ENCODE measurements around the gene ABI3. TPM values are rescaled to one million over a fixed set of nuclear protein-coding genes. Genes with fewer than 3 reads are reported as not detected.

The ABI3 gene
- total RNA-seq, 4 donors from 2014 or later: 3.6 to 7.4 (median 5.4) TPM

DNA sequence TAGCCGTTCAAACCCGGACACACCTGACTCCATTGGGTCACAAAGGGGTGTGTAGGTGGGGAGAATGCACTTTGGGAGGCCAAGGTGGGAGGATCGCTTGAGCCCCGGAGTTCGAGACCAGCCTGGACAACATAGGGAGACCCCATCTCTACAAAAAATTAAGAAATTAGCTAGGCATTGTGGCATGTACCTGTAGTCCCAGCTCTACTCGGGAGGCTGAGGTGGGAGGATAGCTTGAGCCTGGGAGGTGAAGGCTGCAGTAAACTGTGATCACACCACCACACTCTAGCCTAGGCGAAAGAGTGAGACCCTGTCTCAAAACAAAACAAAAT, 21.0 kb downstream of the ABI3 start:
- ATAC-seq (ENCODE audit: low FRiP score): no peak
- no peak for DNase-seq (ENCODE audit: low spot score)
- TF ChIP-seq, protein P1, sequence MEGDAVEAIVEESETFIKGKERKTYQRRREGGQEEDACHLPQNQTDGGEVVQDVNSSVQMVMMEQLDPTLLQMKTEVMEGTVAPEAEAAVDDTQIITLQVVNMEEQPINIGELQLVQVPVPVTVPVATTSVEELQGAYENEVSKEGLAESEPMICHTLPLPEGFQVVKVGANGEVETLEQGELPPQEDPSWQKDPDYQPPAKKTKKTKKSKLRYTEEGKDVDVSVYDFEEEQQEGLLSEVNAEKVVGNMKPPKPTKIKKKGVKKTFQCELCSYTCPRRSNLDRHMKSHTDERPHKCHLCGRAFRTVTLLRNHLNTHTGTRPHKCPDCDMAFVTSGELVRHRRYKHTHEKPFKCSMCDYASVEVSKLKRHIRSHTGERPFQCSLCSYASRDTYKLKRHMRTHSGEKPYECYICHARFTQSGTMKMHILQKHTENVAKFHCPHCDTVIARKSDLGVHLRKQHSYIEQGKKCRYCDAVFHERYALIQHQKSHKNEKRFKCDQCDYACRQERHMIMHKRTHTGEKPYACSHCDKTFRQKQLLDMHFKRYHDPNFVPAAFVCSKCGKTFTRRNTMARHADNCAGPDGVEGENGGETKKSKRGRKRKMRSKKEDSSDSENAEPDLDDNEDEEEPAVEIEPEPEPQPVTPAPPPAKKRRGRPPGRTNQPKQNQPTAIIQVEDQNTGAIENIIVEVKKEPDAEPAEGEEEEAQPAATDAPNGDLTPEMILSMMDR (IDR thresholded peaks at IDR 0.05): no peak

DNA sequence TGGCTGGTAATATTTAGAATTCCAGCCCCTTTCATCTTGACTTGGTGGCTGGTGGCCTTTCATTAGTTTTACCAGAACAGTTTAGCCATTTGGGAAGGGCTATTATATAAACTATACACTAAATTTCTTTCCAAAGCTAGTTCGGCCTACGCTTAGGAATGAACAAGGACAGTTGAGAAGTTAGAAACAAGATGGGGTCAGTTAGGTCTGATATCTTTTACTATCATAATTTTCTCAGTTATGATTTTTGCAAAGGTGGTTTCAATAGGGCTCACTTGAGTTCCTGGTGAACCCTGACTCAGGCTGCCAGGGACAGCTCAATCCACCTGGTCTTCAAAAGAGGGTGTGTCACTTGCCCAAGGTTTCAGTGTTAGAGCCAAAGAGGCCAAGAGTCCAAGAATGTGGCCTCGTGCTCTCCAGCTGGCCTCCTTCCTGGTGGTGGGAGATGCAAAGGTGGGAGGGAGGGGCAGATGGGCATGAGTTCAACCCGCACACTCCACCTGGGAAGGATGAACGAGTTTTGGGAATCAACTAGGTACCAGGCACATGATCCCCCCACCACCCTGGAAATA, 24.1 kb downstream of the ABI3 start:
- ATAC-seq (ENCODE audit: low FRiP score): no peak
- TF ChIP-seq, protein P1 (IDR thresholded peaks at IDR 0.05): no peak

DNA sequence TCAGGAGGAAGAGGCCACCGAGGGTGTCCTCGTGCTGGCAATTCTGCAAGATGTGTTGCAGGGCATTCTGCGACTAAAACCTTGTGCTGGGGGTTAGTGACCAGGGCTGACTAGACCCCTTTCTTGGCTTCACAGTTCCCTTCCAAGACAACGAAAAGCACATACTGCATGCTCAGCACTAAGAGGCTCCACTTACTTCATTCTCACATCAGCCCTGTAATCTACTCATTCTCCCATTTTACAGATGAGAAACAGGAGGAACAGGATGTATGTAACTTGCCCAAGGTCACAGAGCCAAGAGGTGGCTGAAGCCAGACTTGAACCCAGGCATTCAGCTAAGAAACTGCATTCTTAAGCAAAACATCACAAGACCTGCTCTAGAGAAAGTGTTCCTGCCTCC, 25.4 kb downstream of the ABI3 start:
- ATAC-seq (ENCODE audit: low FRiP score): no peak
- TF ChIP-seq, protein P1 (IDR thresholded peaks at IDR 0.05): no peak
- no peak for DNase-seq (ENCODE audit: low spot score)

More for the DNA sequence above, 24.1 kb downstream of the ABI3 start:
- DNase-seq (ENCODE audit: low spot score): no peak

DNA sequence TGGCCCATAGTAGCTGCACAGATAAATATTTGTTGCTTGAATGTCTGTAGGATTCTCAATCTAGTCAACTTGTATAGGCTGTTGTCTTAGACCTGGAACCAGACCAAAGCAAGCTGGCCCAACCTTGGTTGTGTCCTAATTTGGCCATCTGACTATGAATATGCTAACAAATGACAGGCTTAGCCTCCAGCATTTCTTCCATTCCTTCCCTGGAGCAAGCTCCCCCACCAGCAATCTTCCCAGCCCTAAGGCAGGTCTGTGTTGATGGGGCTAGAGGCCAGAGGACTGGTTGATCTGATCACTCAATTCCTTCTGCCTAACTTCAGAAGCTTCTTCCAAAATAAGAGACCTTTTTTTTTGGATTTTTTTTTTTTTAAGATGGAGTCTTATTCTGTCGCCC, 29.5 kb downstream of the ABI3 start:
- ATAC-seq (ENCODE audit: low FRiP score) (no peak), DNase-seq (ENCODE audit: low spot score) (no peak)
- TF ChIP-seq, protein P1 (IDR thresholded peaks at IDR 0.05): no peak

DNA sequence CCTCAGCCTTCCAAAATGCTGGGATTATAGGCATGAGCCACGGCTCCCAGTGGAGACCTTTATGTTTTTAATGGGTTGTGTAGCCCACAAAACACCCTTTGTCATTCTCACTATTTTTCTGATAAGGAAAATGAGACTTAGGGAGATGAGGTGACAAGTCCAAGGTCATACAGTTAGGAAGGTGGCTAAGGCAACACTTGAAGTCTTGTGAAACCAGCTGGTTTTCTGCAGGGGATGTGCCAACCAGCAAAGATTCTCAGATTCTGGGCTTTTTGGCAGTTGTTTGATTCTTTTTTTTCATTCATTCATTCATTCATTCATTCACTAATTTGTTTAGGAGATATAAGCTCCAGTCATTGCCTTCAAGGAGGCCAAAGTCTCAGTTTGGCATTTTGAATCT, 30.1 kb downstream of the ABI3 start:
- TF ChIP-seq, protein P1 (IDR thresholded peaks at IDR 0.05): no peak
- DNase-seq (ENCODE audit: low spot score): no peak
- no peak for ATAC-seq (ENCODE audit: low FRiP score)

DNA sequence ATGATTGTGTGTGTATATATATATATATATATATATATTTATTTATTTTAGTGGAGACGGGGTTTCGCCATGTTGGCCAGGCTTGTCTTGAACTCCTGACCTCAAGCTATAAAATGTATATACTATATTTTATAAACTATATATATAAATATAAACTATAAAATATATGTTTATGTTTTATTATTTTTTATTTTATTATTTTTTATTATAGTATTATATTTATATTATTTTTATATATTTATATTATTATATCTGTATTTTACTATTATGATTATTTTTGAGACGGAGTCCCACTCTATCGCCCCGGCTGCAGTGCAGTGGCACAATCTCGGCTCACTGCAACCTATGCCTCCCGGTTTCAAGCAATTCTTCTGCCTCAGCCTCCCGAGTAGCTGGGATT, 30.5 kb downstream of the ABI3 start:
- DNase-seq (ENCODE audit: low spot score) (no peak), ATAC-seq (ENCODE audit: low FRiP score) (no peak)
- TF ChIP-seq, protein P1 (IDR thresholded peaks at IDR 0.05): no peak

DNA sequence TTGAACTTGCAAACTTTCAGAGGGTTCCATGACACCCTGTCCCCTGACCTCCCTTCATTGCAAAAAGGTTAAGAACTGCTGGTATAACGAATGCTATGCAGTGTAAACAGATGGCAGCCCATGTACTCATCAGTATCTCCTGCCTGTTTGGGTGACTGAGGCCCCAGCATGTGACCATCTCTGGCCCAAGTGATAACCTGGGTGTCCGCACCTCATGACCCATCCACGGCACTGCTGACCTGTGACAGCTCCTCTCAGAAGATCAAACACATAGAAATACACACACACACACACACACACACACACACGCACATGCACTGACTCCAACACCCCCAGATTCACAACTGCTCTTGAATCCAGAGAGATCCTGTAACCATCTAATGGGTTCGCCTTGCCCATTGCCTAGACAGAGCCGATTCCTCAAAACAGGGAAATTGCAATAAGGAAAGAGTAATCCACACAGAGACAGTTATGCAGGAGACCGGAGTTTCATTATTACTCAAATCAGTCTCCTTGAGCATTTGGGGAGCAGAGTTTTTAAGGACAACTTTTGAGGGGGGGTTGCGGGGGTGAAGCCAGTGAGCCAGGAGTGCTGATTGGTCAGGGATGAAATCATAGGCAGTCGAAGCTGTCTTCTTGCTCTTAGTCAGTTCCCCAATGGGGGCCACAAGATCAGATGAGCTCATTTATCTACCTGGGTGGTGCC, 31.3 kb downstream of the ABI3 start:
- DNase-seq (ENCODE audit: low spot score): no peak
- TF ChIP-seq, protein P1 (IDR thresholded peaks at IDR 0.05): no peak
- ATAC-seq (ENCODE audit: low FRiP score): no peak
